GM15510 (cell line): ENCODE data around the gene GRID2.

Experiments
- POLR2A ChIP-seq: IDR thresholded peaks from 3 replicates; pipeline ENCODE4 v1.6.1; 2011; ENCODE audit warnings: borderline replicate concordance; ENCODE audit not compliant: insufficient read length; ENCODE audit errors: extremely low read depth

GRID2 gene

GRCh38 chr4:92303621-92304027, at the start of gene GRID2:
Gene GRID2, plus strand, starts transcription at chr4:92303966.
- no peak for TF ChIP-seq POLR2A

DNA sequence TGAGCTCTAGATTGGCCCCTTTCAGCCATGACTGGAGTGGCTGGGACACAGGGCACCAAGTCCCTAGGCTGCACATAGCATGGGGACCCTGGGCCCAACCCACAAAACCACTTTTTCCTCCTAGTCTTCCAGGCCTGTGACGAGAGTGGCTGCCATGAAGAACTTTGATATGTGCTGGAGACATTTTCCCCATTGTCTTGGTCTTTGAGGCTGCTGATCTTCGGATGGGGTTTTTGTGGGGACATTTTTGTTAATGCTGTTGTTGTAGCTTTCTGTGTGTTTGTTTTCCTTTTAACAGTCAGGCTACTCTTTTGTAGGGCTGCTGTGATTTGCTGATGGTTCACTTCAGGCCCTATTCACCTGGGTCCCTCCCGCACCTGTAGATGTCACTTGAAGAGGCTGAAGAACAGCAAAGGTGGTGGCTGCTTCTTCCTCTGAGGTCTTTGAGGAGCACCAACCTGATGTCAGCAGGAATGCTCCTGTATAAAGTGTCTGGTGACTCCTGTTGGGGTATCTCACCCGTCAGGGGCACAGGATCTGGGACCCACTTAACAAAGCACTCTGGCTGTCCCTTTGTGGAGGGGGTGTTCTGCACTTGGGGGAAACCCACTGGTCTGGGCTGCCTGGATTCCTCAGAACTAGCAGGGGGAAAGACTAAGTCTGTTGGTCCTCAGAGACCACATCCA, 49.6 kb upstream of the GRID2 start:
- no peak for TF ChIP-seq POLR2A

DNA sequence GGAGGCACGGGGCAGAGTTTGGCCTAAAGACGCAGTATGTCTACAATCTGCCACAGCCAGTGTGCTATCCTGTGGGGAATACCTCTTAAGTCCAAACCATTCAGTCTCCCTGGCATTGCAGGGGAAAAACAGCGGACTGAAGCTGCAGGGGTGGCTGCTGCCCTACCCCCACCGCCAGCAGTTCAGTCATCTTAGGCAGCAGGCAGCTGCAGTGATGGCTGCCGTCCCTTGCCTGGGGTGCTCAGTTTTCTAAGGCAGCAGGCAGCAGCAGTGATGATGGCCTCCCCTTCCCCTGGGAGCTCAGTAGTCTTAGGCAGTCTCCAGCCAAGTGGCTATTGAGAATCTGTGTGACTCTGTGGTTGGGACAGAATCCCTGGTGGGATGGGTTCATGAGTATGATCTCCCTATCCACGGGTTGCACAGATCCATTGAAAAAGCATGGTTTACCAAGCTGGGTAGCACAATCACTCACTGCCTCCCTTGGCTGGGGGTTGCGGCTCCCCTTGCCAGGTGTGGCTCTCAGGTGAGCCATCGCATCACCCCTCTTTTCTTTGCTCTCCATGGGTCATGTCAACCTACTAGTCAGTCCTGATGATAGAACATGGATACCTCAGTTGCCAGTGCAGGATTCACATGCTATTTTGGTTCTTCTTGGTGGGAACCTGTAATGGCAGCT, 48.9 kb upstream of the GRID2 start:
- TF ChIP-seq POLR2A, result no peak

DNA sequence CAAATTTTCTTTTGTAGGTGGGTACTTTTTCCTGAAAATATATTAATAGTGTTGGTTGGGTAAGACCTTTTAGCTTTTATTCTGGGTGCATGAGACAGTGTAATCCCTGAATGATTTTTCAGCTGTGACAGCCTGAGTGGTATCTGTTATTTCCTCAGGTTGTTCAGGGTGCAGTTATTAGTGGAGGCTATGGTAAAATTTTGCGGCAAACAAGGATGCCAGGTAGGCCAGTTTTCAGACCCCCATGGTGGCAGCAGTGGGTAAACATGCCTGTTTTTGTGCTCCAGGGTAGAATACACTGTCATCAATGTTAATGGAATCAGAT, 47.9 kb upstream of the GRID2 start:
- TF ChIP-seq POLR2A, result no peak

DNA sequence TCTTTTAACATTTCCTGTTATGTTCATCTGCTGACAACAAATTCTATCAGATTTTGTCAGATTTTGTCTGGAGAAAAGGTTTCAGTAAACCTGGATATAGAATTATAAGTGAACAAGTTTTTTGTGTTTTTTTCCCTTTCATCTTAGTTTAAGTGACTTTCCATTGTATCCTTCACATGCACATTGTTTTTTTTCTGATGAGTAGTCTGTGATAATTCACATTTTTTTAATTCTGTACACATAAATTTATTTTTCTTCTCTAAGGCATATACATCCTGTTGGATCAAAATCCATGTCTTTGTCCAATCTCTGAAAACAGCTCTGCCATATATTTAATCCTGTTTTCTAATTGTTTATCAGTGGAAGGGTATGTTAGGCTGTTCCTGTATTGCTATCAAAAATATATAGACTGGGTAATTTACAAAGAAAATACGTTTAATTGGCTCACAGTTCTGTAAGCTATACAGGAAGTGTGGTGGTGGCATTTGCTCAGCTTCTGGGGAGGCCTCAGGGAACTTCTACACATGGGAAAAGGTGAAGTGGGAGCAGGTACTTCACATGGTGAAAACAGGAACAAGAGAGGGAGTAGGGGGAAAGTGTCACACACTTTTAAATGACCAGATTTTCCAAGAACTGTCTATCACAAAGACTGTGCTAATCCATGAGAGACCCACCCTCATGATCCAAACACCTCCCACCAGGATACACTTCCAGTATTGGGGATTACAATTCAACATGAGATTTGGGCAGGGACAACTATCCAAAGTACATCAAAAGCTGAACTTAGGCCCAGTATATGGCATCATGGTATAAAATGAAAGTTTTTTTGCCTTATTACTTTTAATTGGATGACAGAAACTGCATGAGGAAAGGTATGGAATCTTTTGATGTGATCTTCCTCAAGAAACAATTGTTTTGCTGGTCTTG, 45.6 kb upstream of the GRID2 start:
- TF ChIP-seq POLR2A, result no peak

DNA sequence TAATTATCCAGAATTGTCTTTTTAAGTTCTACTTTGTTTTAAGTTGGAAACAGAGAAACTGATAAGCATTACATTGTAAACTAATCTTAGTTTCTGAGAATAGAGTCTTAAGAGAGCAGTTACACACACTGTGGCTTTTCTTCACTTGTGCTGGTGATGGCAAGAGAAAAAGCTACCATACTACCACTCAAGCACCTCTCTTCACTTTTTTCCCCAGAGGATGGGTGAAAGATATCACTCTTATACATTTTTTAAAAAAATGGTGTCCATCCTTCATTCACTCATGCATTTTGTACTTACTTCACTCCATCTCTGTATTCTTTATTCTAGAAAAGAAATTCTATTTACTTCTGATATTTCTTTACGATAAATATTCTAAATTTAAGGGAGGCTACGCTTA, 42.5 kb upstream of the GRID2 start:
- no peak for TF ChIP-seq POLR2A

GRCh38 chr4:92262371-92262770, 41.4 kb upstream of the GRID2 start:
- TF ChIP-seq POLR2A, result no peak

DNA sequence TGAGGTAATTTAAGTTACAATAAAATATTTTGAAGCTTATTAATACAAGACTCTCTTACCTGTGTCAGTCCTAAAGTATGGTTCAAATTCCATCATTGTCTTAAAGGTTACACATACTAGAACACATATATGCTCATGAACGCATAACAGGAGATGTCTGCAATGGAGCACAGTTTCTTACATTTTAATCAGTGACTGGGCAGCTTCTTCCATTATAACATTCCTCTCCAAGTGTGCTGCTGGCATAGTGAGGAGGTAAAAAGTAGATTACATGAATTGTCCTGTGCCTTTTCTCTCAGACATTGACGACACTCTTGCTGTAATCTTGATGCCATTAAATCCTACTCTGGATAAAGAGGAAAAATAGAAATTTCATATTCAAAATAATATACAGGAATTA, 40.8 kb upstream of the GRID2 start:
- no peak for TF ChIP-seq POLR2A

GRCh38 chr4:92263575-92263974, 40.2 kb upstream of the GRID2 start:
- no peak for TF ChIP-seq POLR2A

DNA sequence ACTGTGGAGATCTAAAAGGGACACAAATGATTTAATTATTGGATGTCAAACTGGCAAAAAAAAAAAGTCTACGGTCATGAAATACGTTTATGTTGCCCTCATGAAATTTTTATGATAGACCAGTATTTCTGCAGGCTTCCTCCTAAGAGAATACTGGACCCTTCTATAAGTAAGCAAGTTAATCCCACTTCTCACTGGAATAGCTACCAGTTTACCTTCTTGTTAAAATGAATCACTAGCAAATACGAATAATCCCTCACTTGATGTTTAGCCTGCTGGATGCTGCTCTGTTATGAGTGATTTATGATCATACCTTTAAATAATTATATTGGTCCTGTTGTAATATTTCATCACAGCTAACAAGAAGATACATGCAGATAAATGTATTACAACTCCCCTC, 39.6 kb upstream of the GRID2 start:
- TF ChIP-seq POLR2A, result no peak

- TF ChIP-seq POLR2A, result no peak
These were observed 38.7 kb upstream of the GRID2 start for GRCh38 chr4:92265021-92265420.

DNA sequence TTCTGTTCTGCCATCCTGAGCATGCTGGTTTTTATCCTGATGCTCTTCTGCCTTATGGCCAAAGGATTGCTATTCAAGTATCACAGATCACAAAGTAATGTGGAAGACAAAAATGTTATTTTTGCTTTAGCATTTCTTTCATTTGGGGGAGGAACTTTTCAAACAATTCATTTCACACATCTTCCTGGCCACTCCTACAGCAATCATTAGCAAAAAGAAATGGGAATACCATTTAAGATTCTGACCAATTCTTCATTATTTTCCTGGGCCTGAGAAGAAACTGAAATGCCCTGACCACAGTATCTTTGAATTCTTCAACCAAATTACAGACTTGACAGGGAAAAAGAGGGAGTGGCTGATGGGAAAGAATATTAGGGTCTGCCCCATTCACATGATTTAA, 38.0 kb upstream of the GRID2 start:
- no peak for TF ChIP-seq POLR2A

DNA sequence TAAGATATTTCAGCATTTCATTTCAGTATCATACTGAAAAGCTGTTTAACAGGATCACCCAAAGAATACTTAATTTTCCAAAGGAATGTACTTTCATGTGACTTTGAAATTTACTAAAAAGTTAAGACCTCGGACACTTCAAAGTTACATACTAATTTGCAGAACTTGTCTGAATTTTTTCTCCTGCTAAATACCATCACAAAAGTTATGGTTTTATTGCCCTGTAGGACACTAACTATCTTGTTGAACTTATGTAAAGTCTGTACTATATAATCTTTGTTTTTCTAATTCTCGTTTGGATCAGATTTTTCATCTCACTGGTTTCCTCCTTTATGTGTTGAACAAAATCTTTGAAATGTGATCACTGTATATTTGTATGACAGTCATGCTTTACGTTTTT, 37.2 kb upstream of the GRID2 start:
- TF ChIP-seq POLR2A, result no peak

DNA sequence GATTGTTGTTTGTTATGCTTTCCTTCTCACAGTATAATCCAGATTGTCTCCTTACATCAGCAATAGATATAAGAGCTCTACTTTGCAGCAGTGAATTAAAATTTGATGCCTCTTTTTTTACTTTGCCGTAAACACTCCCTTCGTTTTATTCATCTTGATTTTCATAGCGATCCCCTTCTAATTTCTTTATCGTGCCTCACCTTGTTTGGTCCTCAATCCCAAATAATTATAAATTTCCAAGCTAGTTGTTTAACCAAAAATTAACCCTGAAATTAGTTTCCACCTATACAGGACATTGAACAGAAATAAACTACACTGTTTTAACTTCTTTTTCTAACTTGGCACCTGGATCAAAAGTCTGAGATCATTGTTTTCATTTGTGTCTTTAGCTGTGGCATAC, 35.1 kb upstream of the GRID2 start:
- no peak for TF ChIP-seq POLR2A

DNA sequence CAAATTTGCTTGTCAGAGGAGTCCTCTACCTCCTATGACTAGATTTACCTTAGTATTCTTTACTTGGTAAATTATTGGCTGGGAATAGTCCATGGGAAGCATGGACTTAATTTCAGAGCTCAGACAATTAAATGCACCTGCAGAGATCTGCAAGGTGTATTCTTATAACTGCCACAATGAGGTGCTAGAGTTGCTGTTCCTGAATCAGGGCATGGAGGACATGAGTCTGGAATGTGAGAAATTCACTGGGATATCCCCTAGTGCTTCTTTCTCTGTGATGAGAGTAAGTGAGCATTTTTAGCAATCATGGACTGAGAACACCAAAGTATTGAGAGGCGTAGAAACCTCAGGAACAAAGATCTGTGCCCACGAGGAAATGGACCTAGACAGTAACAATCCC, 32.9 kb upstream of the GRID2 start:
- TF ChIP-seq POLR2A, result no peak

DNA sequence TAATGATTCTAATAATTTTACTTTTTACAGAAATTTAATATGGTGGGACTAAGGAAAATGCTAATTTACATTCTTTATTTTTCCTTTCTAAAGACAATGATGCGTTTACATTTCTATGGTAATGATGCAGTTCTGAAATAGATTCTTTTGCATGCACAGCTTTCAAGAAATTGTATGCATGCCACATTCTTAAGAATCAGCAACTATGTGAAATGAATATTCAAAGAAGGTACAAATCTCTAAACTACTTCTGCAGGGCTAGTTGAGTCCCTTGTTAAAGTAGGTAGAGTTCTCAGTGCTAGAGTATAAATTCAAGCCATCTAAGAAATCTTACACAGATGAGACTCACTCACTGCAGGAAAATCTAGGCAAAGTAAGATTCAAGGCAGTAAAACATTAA, 24.5 kb upstream of the GRID2 start:
- TF ChIP-seq POLR2A, result no peak

GRCh38 chr4:92299152-92299551, 4.6 kb upstream of the GRID2 start:
- TF ChIP-seq POLR2A, result no peak

- TF ChIP-seq POLR2A, result no peak
These were observed 355 bp downstream of the GRID2 start for GRCh38 chr4:92304121-92304520.
